HEK293 (cell line): ENCODE measurements around the gene DSCAM.

Experiments used
- FEZF1 ChIP-seq: fragments of 450-650 bp; formaldehyde crosslinking; IDR thresholded peaks from 2 replicates; pipeline ENCODE4 v1.5.1; 2016; ENCODE audit warnings: missing biosample characterization, missing genetic modification characterization
- KLF1 ChIP-seq: fragments of 450-650 bp; formaldehyde crosslinking; IDR thresholded peaks from 2 replicates; pipeline ENCODE4 v1.5.1; 2016; ENCODE audit warnings: missing biosample characterization, missing genetic modification characterization
- SETDB1 ChIP-seq: IDR thresholded peaks from one replicate; pipeline ENCODE4 v1.6.1; 2017; ENCODE audit warnings: mild to moderate bottlenecking, low read length, moderate library complexity, mixed read lengths; ENCODE audit not compliant: insufficient read length
- TCF7L2 ChIP-seq: IDR thresholded peaks from 2 replicates; pipeline ENCODE4 v1.6.1; 2011; ENCODE audit warnings: low read depth, mild to moderate bottlenecking, inconsistent platforms, low read length, moderate library complexity, borderline replicate concordance
- YY1 ChIP-seq: fragments of 450-650 bp; formaldehyde crosslinking; IDR thresholded peaks from 2 replicates; pipeline ENCODE4 v1.5.1; 2018; ENCODE audit warnings: missing biosample characterization, missing genetic modification characterization
- ZNF24 ChIP-seq: fragments of 450-650 bp; formaldehyde crosslinking; IDR thresholded peaks from 2 replicates; pipeline ENCODE4 v1.5.1; 2016; ENCODE audit warnings: missing biosample characterization, missing genetic modification characterization
- ZNF701 ChIP-seq: fragments of 450-650 bp; formaldehyde crosslinking; IDR thresholded peaks from 2 replicates; pipeline ENCODE4 v1.5.1; 2016; ENCODE audit warnings: missing biosample characterization, missing genetic modification characterization
- TF ChIP-seq, protein P1 (sequence below): fragments of 450-650 bp; formaldehyde crosslinking; IDR thresholded peaks from 2 replicates; pipeline ENCODE4 v1.5.1; 2016; ENCODE audit warnings: missing biosample characterization, missing genetic modification characterization
- TF ChIP-seq, protein P2 (sequence below): fragments of 450-650 bp; formaldehyde crosslinking; conservative IDR thresholded peaks from 2 replicates; pipeline ENCODE4 v1.5.1; 2016; ENCODE audit warnings: low read depth, missing biosample characterization, missing genetic modification characterization
- TF ChIP-seq, protein P3 (sequence below): sonication (generic); formaldehyde crosslinking; IDR thresholded peaks from 2 replicates; pipeline ENCODE4 v1.8.1; 2022; ENCODE audit warnings: mild to moderate bottlenecking, moderate library complexity, missing genetic modification reagents
- TF ChIP-seq, protein P4 (sequence below): fragments of 450-650 bp; formaldehyde crosslinking; IDR thresholded peaks from 2 replicates; pipeline ENCODE4 v1.5.1; 2016; ENCODE audit warnings: missing biosample characterization, missing genetic modification characterization

DNA sequence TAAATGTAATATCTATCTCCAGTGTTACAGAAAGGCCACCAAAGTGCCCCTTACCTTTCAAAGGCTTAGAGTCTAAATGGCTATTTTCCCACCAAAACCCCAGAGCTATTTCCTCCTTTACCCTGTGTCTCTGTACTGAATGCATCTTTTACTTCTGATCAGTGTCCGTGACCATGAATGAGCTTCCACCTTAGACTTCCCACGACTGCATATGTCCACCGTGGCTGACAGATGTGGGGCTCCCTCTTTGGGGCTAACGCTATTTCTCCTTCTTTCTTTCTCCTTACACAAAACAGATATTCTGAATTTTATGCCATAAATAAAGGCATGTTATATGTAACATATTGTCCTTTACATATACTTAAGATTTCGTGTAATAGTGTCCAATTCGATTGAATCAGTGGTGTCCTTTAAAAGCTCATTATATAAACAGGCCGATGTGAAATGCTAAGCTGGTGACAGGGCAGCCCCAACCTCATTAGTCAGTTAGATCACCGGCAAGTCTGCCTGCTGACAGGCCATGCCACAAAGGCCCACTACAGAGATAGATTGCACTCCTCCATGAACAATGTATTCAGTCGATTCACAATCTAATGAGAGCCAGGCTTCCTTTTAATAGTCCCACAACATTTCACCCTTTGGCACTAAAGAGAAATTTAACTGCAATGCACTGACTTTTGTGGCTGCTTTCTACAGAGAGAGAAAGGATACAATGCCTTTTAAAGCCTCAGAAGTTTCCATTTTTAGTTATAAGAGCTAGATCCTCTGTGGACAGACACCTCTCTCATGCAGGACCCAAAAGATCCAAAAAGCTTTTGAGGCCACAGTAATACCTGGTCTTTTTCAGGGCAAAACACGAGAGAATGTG is 681.8 kb downstream of the DSCAM start:
- TF ChIP-seq, protein P1, sequence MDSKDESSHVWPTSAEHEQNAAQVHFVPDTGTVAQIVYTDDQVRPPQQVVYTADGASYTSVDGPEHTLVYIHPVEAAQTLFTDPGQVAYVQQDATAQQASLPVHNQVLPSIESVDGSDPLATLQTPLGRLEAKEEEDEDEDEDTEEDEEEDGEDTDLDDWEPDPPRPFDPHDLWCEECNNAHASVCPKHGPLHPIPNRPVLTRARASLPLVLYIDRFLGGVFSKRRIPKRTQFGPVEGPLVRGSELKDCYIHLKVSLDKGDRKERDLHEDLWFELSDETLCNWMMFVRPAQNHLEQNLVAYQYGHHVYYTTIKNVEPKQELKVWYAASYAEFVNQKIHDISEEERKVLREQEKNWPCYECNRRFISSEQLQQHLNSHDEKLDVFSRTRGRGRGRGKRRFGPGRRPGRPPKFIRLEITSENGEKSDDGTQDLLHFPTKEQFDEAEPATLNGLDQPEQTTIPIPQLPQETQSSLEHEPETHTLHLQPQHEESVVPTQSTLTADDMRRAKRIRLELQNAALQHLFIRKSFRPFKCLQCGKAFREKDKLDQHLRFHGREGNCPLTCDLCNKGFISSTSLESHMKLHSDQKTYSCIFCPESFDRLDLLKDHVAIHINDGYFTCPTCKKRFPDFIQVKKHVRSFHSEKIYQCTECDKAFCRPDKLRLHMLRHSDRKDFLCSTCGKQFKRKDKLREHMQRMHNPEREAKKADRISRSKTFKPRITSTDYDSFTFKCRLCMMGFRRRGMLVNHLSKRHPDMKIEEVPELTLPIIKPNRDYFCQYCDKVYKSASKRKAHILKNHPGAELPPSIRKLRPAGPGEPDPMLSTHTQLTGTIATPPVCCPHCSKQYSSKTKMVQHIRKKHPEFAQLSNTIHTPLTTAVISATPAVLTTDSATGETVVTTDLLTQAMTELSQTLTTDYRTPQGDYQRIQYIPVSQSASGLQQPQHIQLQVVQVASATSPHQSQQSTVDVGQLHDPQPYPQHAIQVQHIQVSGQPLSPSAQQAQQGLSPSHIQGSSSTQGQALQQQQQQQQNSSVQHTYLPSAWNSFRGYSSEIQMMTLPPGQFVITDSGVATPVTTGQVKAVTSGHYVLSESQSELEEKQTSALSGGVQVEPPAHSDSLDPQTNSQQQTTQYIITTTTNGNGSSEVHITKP (tag by site-specific recombination), result no peak
- TF ChIP-seq, protein P2, sequence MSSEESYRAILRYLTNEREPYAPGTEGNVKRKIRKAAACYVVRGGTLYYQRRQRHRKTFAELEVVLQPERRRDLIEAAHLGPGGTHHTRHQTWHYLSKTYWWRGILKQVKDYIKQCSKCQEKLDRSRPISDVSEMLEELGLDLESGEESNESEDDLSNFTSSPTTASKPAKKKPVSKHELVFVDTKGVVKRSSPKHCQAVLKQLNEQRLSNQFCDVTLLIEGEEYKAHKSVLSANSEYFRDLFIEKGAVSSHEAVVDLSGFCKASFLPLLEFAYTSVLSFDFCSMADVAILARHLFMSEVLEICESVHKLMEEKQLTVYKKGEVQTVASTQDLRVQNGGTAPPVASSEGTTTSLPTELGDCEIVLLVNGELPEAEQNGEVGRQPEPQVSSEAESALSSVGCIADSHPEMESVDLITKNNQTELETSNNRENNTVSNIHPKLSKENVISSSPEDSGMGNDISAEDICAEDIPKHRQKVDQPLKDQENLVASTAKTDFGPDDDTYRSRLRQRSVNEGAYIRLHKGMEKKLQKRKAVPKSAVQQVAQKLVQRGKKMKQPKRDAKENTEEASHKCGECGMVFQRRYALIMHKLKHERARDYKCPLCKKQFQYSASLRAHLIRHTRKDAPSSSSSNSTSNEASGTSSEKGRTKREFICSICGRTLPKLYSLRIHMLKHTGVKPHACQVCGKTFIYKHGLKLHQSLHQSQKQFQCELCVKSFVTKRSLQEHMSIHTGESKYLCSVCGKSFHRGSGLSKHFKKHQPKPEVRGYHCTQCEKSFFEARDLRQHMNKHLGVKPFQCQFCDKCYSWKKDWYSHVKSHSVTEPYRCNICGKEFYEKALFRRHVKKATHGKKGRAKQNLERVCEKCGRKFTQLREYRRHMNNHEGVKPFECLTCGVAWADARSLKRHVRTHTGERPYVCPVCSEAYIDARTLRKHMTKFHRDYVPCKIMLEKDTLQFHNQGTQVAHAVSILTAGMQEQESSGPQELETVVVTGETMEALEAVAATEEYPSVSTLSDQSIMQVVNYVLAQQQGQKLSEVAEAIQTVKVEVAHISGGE (tag by site-specific recombination), result no peak
- TF ChIP-seq YY1 (tag by site-specific recombination), result no peak
- no peak for TF ChIP-seq KLF1 (tag by site-specific recombination)
- no peak for TF ChIP-seq ZNF701
- TF ChIP-seq, protein P3, sequence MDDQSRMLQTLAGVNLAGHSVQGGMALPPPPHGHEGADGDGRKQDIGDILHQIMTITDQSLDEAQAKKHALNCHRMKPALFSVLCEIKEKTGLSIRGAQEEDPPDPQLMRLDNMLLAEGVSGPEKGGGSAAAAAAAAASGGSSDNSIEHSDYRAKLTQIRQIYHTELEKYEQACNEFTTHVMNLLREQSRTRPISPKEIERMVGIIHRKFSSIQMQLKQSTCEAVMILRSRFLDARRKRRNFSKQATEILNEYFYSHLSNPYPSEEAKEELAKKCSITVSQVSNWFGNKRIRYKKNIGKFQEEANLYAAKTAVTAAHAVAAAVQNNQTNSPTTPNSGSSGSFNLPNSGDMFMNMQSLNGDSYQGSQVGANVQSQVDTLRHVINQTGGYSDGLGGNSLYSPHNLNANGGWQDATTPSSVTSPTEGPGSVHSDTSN (CRISPR knock-in tag), result no peak
- TF ChIP-seq TCF7L2, result no peak
- TF ChIP-seq, protein P4, sequence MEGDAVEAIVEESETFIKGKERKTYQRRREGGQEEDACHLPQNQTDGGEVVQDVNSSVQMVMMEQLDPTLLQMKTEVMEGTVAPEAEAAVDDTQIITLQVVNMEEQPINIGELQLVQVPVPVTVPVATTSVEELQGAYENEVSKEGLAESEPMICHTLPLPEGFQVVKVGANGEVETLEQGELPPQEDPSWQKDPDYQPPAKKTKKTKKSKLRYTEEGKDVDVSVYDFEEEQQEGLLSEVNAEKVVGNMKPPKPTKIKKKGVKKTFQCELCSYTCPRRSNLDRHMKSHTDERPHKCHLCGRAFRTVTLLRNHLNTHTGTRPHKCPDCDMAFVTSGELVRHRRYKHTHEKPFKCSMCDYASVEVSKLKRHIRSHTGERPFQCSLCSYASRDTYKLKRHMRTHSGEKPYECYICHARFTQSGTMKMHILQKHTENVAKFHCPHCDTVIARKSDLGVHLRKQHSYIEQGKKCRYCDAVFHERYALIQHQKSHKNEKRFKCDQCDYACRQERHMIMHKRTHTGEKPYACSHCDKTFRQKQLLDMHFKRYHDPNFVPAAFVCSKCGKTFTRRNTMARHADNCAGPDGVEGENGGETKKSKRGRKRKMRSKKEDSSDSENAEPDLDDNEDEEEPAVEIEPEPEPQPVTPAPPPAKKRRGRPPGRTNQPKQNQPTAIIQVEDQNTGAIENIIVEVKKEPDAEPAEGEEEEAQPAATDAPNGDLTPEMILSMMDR, result no peak
- no peak for TF ChIP-seq ZNF24 (tag by site-specific recombination)
- no peak for TF ChIP-seq FEZF1
- TF ChIP-seq SETDB1, result no peak
